Left cardiac atrium (tissue), 4 donors: ENCODE results near the gene NUPR1. TPM values are rescaled to one million over a fixed set of nuclear protein-coding genes. Genes with fewer than 3 reads are reported as not detected.
A peak's percentile ranks its signal among the peaks of the same experiment; 100 is the strongest.
"Not testable (repeated sequence)": the region's sequence is repeated elsewhere in the genome, so short reads cannot be mapped to it uniquely, and the experiment has no call there.

Source experiments
- ATAC-seq, 2 donors: fragments of 200-7000 bp; cut with Tn5 transposase; one replicate each; pipeline ENCODE4 v1.9.1; 2020; ENCODE audit warnings: mild to moderate bottlenecking in 2 of 2, moderate library complexity in 2 of 2
- DNase-seq: peaks from one replicate; pipeline ENCODE4 v3.0.0-alpha.2; 2020
- intact Hi-C, 2 donors: fragments of 100-400 bp; cut with DNase I; formaldehyde crosslinking; loops; one replicate each; pipeline versions ENCODE4 v1.14.1 to v1.15.1; 2022 to 2023
- total RNA-seq, 2 donors: library from RNA; stranded (reverse); fragmentation: NEBNext Ultra II Directional; extraction: Animal tissue kit (Norgen Biotek cat#: 25700); gene quantifications; one replicate each; pipeline ENCODE4 v1.2.1, GENCODE V29; 2021
- donor health status: DM: no; HTN: yes; CAD: no.
- donor health status: DM: no; HTN: yes; CAD: no; lungs with severe emphysema.
- donor health status: DM: yes; HTN: yes; CAD: no.
- donor health status: Dilated cardiomyopathy.

Gene NUPR1
- total RNA-seq, 2 donors from 2014 or later, result 49.3 to 90.2 TPM

- ATAC-seq (peak; percentile 94 to 97), DNase-seq (peak; percentile 81)
- intact Hi-C loops, result no loop called here
These were observed 6.7 kb downstream of the NUPR1 start for GRCh38 chr16:28531777-28532744.

- ATAC-seq (no peak), DNase-seq (no peak)
- intact Hi-C loops, result no loop called here
These were observed 9.7 kb downstream of the NUPR1 start for GRCh38 chr16:28529124-28529523.

DNA sequence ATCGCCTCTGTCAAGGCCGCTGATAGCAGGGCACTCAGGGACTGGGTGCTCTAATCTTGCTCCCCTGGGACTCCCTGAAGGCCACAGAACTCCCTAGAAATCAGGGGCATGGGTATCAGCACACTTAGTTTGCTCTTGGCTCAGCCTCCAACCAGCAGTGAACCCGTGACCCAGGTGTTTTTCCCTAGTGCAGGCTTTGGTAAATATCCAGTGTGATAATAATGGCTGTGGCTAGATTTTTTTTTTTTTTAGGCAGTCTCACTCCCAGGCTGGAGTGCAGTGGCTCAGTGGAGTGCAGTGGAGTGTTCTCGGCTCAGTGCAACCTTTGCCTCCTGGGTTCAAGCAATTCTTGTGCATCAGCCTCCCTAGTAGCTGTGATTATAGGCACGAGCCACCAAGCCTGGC is 10.3 kb downstream of the NUPR1 start:
- no peak for DNase-seq
- no peak for ATAC-seq
- intact Hi-C loops, result no loop called here

DNA sequence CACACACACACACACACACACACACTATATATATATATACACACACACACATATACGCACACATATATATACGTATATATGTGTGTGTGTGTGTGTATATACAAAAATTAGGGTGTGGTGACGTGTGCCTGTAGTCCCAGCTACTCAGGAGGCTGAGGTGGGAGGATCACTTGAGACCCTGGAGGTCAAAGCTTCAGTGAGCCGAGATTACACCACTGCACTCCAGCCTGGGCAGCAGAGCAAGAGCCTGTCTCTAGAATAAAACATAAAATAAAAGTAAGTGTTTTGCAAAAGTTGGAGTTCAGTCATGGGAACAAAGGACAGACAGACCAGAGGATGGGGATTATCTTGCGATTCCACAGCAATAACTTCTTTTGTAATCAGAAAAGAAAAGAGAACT is 10.8 kb downstream of the NUPR1 start:
- DNase-seq (no peak), ATAC-seq (no peak)
- intact Hi-C loops, result no loop called here

DNA sequence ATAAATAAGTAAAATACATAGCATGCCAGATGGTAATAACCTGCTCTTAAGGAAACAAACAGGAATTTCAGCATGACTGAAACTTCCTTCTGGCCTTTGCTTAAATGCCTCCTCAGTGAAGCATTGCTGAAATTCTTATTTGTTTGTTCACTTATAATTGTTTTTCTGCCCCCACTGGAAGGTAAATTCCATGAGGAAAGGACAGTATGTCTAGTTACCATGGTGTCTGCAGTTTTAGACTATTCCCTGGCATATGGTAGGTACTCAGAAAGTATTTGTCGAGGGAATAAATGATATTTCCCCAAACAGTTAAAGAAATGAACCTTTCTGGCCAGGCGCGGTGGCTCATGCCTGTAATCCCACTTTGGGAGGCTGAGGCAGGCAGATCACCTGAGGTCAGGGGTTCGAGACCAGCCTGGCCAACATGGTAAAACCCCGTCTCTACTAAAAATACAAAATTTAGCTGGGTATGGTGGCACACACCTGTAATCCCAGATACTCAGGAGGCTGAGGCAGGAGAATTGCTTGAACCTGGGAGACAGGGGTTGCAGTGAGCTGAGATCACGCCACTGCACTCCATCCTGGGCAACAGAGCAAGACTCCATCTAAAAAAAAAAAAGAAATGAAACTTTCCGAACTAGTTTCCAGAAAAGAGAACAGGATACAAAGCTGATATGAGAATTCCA is 11.5 kb downstream of the NUPR1 start:
- intact Hi-C loops, result not testable (repeated sequence)

GRCh38 chr16:28526201-28527099 is 12.3 kb downstream of the NUPR1 start:
- no peak for ATAC-seq
- DNase-seq, result no peak
- intact Hi-C loops, result no loop called here

More for the DNA sequence above, 11.5 kb downstream of the NUPR1 start:
- not testable (repeated sequence) for DNase-seq, ATAC-seq

DNA sequence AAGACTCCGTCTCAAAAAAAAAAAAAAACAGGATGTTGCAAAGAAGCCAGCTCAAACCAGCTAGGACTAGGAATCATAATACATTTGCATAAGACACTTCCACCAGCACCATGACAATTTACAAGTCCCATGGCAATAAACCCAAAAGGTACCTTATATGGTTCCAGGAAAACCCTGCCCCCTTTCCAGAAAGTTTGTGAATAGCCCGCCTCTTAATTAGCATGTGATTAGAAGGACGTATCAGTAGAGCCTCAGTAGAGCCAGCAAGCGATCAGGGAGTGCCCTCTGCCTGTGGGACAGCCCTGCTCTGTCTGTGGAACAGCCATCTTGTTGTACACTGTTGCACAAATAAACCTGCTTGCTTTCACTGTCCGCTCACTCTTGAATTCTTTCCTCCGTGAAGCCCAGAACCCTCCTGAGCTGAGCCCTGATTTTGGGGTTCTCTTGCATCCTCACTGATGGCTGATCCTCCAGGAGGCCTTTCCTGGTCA is 14.0 kb downstream of the NUPR1 start:
- intact Hi-C loops, result no loop called here
- ATAC-seq, result peak; percentile 25 to 51
- DNase-seq, result no peak

- intact Hi-C loops, result no loop called here
- ATAC-seq, result no peak
- no peak for DNase-seq
These were observed 16.0 kb downstream of the NUPR1 start for GRCh38 chr16:28522792-28523191.

DNA sequence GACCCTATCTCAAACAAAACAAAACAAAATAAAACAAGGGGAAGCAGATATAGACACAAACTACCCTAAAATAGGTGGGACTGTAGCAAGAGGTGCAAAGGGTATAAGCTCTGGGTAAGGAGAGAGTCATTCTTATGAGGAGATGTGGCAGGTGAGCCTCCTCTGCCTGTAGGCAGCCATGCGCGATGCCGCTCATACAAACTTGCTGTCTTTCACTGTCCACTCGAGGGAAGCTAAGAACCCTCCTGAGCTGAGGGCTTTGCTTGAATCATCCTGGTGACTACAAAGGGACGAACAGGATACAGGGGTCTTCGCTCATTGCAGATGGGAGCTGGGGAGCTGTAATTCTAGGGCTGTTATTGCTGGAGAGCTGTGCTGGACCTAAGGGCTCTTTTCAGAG is 17.3 kb downstream of the NUPR1 start:
- no peak for ATAC-seq
- no peak for DNase-seq
- intact Hi-C loops, result no loop called here

GRCh38 chr16:28520672-28521071 is 18.1 kb downstream of the NUPR1 start:
- DNase-seq (no peak), ATAC-seq (no peak)
- intact Hi-C loops, result no loop called here

GRCh38 chr16:28514246-28514645 is 24.5 kb downstream of the NUPR1 start:
- ATAC-seq (no peak), DNase-seq (no peak)
- intact Hi-C loops, result no loop called here

GRCh38 chr16:28513484-28514181 is 25.1 kb downstream of the NUPR1 start:
- no peak for DNase-seq
- ATAC-seq, result no peak
- intact Hi-C loops, result no loop called here

- intact Hi-C loops, result no loop called here
- no peak for ATAC-seq
- no peak for DNase-seq
These were observed 26.7 kb downstream of the NUPR1 start for GRCh38 chr16:28511801-28512789.

DNA sequence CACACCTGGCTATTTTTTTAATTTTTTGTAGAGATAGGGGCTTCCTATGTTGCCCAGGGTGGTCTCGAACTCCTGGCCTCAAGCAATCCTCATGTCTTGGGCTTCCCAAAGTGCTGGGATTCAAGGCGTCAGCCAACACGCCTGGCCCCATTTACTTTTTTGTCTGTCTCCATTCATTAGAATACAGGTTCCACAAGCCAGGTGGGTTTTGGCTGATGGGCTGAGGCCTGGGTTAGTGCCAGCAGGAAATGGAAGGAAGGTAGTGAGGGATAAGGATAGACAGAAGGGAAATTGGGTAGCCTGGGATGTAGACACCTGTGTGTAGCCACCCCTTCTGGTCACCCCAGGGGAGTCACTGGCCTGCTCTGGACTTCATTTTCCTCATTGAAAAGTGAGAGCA is 27.7 kb downstream of the NUPR1 start:
- ATAC-seq, result no peak
- intact Hi-C loops, result no loop called here
- DNase-seq, result no peak

DNA sequence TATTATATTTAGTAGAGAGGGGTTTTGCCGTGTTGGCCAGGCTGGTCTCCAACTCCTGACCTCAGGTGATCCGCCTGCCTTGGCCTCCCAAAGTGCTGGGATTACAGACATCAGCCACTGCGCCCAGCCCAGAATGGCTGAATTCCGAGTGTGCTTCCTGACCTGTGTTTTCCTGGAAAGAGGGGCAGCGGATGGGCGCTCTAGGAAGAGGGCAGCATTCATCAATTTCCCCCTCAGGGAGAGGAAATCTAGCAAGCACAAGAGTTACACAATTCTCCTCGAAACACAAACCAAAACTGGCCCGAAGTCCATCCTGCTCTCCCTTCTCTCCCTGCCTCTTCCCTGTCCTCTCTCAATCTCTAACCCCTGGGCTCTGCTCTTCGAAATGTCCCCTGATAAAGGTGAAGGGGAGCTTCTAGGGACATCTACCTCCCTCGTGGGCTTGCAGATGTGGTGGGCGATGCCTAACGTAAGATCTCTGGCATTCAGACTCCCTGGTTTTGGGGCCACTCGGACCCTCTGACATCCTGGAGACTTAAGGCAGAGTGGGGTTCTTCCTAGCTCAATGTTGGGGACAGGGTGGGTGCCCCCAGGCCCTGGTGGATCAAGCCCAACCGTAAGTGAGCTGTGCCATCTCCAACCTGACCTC is 33.2 kb downstream of the NUPR1 start:
- no peak for DNase-seq
- intact Hi-C loops, result no loop called here
- ATAC-seq, result peak in 1 of 2 donors; percentile 79

- intact Hi-C loops, result loop anchor here in 1 of 2 donors (5.0 kb wide), 1 partner anchor 37 kb away; no protein-coding TSS in a partner anchor
These were observed 33.9 kb downstream of the NUPR1 start for GRCh38 chr16:28504707-28505404.

More at GRCh38 chr16:28504707-28505404, 33.9 kb downstream of the NUPR1 start:
- ATAC-seq (peak in 1 of 2 donors; percentile 60), DNase-seq (no peak)
